SK-N-SH (cell line): Measurements from ENCODE around the gene TLL2. TPM values are rescaled to one million over a fixed set of nuclear protein-coding genes. Genes with fewer than 3 reads are reported as not detected.

ENCODE experiments used
- CTCF ChIA-PET: fragments of 300-600, 350-600 bp; formaldehyde crosslinking; extraction: SDS; loops from one replicate; lab custom pipeline; 2021; lab: Yijun Ruan, JAX
- POLR2A ChIA-PET: fragments of 350-600 bp; sonication (Branson Sonifier 250); formaldehyde crosslinking; extraction: SDS; loops from one replicate; lab custom pipeline; 2020; ENCODE audit warnings: antibody characterized with exemption, inconsistent platforms; lab: Yijun Ruan, JAX
- DNase-seq: peaks from one replicate; pipeline ENCODE4 v3.0.0; 2012
- H2AFZ ChIP-seq: fragments of 200-600 bp; sonication (generic); 2 replicates; pipeline ENCODE4 v1.8.1; 2016; ENCODE audit warnings: antibody characterized with exemption, mild to moderate bottlenecking, low read depth
- H3F3A ChIP-seq: fragments of 200-600 bp; sonication (generic); replicated peaks from 2 replicates; pipeline ENCODE3; 2016; ENCODE audit warnings: antibody characterized with exemption, mild to moderate bottlenecking; ENCODE audit not compliant: insufficient read depth
- H3K27ac ChIP-seq, 2 experiments: fragments of 200-500 bp in 1 of 2; fragments of 200-600 bp in 1 of 2; sonication (Bioruptor generic) in 1 of 2; sonication (generic), shearing (Covaris generic) in 1 of 2; 2 replicates each; pipeline versions ENCODE4 v1.5.1 to v1.6.1; 2014 to 2016; ENCODE audit warnings: low read depth in 2 of 2, inconsistent platforms in 1 of 2, low read length in 1 of 2, mild to moderate bottlenecking in 1 of 2, mixed read lengths in 1 of 2
- H3K27me3 ChIP-seq: fragments of 200-600 bp; sonication (generic), shearing (Covaris generic); 2 replicates; pipeline ENCODE4 v1.6.1; 2016; ENCODE audit warnings: mixed run types; ENCODE audit not compliant: insufficient read depth
- H3K36me3 ChIP-seq, 2 experiments: fragments of 200-500 bp in 1 of 2; fragments of 200-600 bp in 1 of 2; sonication (Bioruptor generic) in 1 of 2; sonication (generic) in 1 of 2; replicated peaks in 1 of 2; 2 replicates each; pipeline versions ENCODE3 to v1.5.1; 2014 to 2016; ENCODE audit warnings: low read length in 1 of 2, mild to moderate bottlenecking in 1 of 2; ENCODE audit not compliant: insufficient read depth in 2 of 2, control insufficient read depth in 1 of 2
- H3K4me1 ChIP-seq, 2 experiments: fragments of 200-500 bp in 1 of 2; fragments of 200-600 bp in 1 of 2; sonication (Bioruptor generic) in 1 of 2; sonication (generic), shearing (Covaris generic) in 1 of 2; 2 replicates each; pipeline versions ENCODE4 v1.5.1 to v1.6.1; 2014 to 2016; ENCODE audit warnings: low read depth in 1 of 2, low read length in 1 of 2, mixed run types in 1 of 2; ENCODE audit not compliant: insufficient read depth in 2 of 2, control insufficient read depth in 1 of 2
- H3K4me2 ChIP-seq: fragments of 200-600 bp; sonication (generic), shearing (Covaris generic); 2 replicates; pipeline ENCODE4 v1.6.1; 2017; ENCODE audit warnings: mixed run types
- H3K4me3 ChIP-seq, 2 experiments: fragments of 200-500 bp in 1 of 2; fragments of 200-600 bp in 1 of 2; sonication (Bioruptor generic) in 1 of 2; sonication (generic), shearing (Covaris generic) in 1 of 2; 2 replicates each; pipeline versions ENCODE4 v1.5.1 to v1.8.1; 2014 to 2016; ENCODE audit warnings: low read depth in 2 of 2, inconsistent platforms in 1 of 2, low read length in 1 of 2, mild to moderate bottlenecking in 1 of 2, mixed read lengths in 1 of 2, moderate library complexity in 1 of 2
- H3K79me2 ChIP-seq: fragments of 200-600 bp; sonication (generic); 2 replicates; pipeline ENCODE4 v1.8.1; 2017; ENCODE audit warnings: mild to moderate bottlenecking; ENCODE audit not compliant: insufficient read depth
- H3K9ac ChIP-seq: fragments of 200-600 bp; sonication (generic); 2 replicates; pipeline ENCODE4 v1.6.1; 2017; ENCODE audit warnings: mixed run types
- H3K9me2 ChIP-seq: fragments of 200-600 bp; sonication (generic); 2 replicates; pipeline ENCODE4 v1.6.1; 2017; ENCODE audit warnings: mixed run types
- H3K9me3 ChIP-seq: fragments of 200-600 bp; sonication (generic); 2 replicates; pipeline ENCODE4 v1.6.1; 2017; ENCODE audit warnings: mixed run types, mild to moderate bottlenecking, moderate library complexity
- H4K20me1 ChIP-seq: fragments of 200-600 bp; sonication (generic); 2 replicates; pipeline ENCODE4 v1.6.1; 2017; ENCODE audit warnings: mild to moderate bottlenecking, mixed run types; ENCODE audit not compliant: insufficient read depth
- CHD2 ChIP-seq: fragments of 150-350 bp; IDR thresholded peaks from 2 replicates; pipeline ENCODE4 v1.6.1; 2018; ENCODE audit warnings: low read length; ENCODE audit not compliant: partially characterized antibody
- CTCF ChIP-seq: fragments of 200-600 bp; sonication (generic); IDR thresholded peaks from 2 replicates; pipeline ENCODE4 v1.6.1; 2017; ENCODE audit warnings: antibody characterized with exemption, mild to moderate bottlenecking, moderate library complexity
- ELF1 ChIP-seq: IDR thresholded peaks from 2 replicates; pipeline ENCODE4 v1.4.0; 2012
- FOSL2 ChIP-seq: IDR thresholded peaks from 2 replicates; pipeline ENCODE4 v1.4.0; 2012; ENCODE audit warnings: low read depth, mild to moderate bottlenecking, moderate library complexity, borderline replicate concordance
- GABPA ChIP-seq: IDR thresholded peaks from 2 replicates; pipeline ENCODE4 v1.4.0; 2012; ENCODE audit warnings: low read depth, mild to moderate bottlenecking
- IRF3 ChIP-seq: fragments of 150-350 bp; IDR thresholded peaks from 2 replicates; pipeline ENCODE4 v1.6.1; 2016; ENCODE audit warnings: mild to moderate bottlenecking, low read depth, low read length
- MXI1 ChIP-seq: IDR thresholded peaks from 2 replicates; pipeline ENCODE4 v1.6.1; 2012; ENCODE audit warnings: mild to moderate bottlenecking, low read depth, low read length, improper control_type of control experiment
- PBX3 ChIP-seq: IDR thresholded peaks from 2 replicates; pipeline ENCODE4; 2012
- RAD21 ChIP-seq: IDR thresholded peaks from 2 replicates; pipeline ENCODE4 v1.6.1; 2012; ENCODE audit warnings: mild to moderate bottlenecking, low read length
- REST ChIP-seq: IDR thresholded peaks from 2 replicates; pipeline ENCODE4 v1.6.1; 2012; ENCODE audit warnings: mild to moderate bottlenecking, low read depth, low read length, moderate library complexity
- RXRA ChIP-seq: IDR thresholded peaks from 2 replicates; pipeline ENCODE4 v1.4.0; 2012; ENCODE audit warnings: low read depth, mild to moderate bottlenecking, borderline replicate concordance
- SMC3 ChIP-seq: IDR thresholded peaks from 2 replicates; pipeline ENCODE4 v1.6.1; 2012; ENCODE audit warnings: low read depth, low read length, improper control_type of control experiment
- TAF1 ChIP-seq: IDR thresholded peaks from 2 replicates; pipeline ENCODE4 v1.6.1; 2012; ENCODE audit warnings: low read depth, mild to moderate bottlenecking, low read length, moderate library complexity, borderline replicate concordance
- YY1 ChIP-seq: IDR thresholded peaks from 2 replicates; pipeline ENCODE4 v1.4.0; 2012; ENCODE audit warnings: low read depth, mild to moderate bottlenecking
- ZBTB33 ChIP-seq: IDR thresholded peaks from 2 replicates; pipeline ENCODE4 v1.4.0; 2012; ENCODE audit warnings: low read depth, borderline replicate concordance
- WGBS: methylation state at CpG from one replicate; pipeline ENCODE4 v1.1.6; 2017; ENCODE audit warnings: low lambda C conversion rate; 5-methylcytosine and 5-hydroxymethylcytosine counted together
- polyA plus RNA-seq, 3 experiments: library from polyadenylated mRNA; depleted of rRNA; stranded (reverse); fragments of >200 nt; gene quantifications; 2 replicates each; pipeline ENCODE4 v1.2.3, GENCODE V29; 2012

The TLL2 gene
- polyA plus RNA-seq, 1 of the 3 experiments (the other 2 are of a cell fraction): 0.36 TPM

GRCh38 chr10:96501985-96502384, 11.7 kb downstream of the TLL2 start:
- TF ChIP-seq CHD2: no peak
- no peak for TF ChIP-seq IRF3
- TF ChIP-seq TAF1: no peak
- Histone ChIP-seq H4K20me1 (no peaks in the 10 kb centered on the region), H3K27me3 (no peaks in the 10 kb centered on the region), H3K79me2 (no peaks in the 10 kb centered on the region), H3F3A (no peaks in the 10 kb centered on the region), H3K4me3 (no peak overlapping the region), H2AFZ (no peak overlapping the region), H3K4me1 (peaks cover 0 to 4% of the 10 kb centered on the region in 2 experiments; a peak in 1 of 4 replicates), H3K27ac (no peak overlapping the region), H3K9me3 (no peaks in the 10 kb centered on the region), H3K4me2 (no peak overlapping the region; the same call in 1 of the 2 replicates), H3K36me3 (no peaks in the 10 kb centered on the region), H3K9ac (no peak overlapping the region), H3K9me2 (no peaks in the 10 kb centered on the region)
- POLR2A ChIA-PET: no interaction called here
- no peak for DNase-seq
- WGBS: 55% methylated on average over 4 of the region's 4 CpGs
- CTCF ChIA-PET: interaction anchor here (0.8 to 3.9 kb wide), 9 partner anchors 9 to 273 kb away, joined by 3 to 25 read pairs (median 5); partner anchors contain the start of gene TLL2

- Histone ChIP-seq H3K79me2 (no peaks in the 10 kb centered on the region), H3K9me2 (no peaks in the 10 kb centered on the region), H3K9ac (no peak overlapping the region), H3K27ac (no peak overlapping the region), H3K4me1 (peaks cover 0 to 4% of the 10 kb centered on the region in 2 experiments; a peak in 1 of 4 replicates), H3K4me3 (no peak overlapping the region), H3K4me2 (no peak overlapping the region), H3K27me3 (no peaks in the 10 kb centered on the region), H3K9me3 (no peaks in the 10 kb centered on the region), H3K36me3 (no peaks in the 10 kb centered on the region), H2AFZ (no peak overlapping the region), H4K20me1 (no peaks in the 10 kb centered on the region), H3F3A (no peaks in the 10 kb centered on the region)
- no peak for DNase-seq
- TF ChIP-seq PBX3 (no peak), REST (no peak), ZBTB33 (no peak), SMC3 (no peak), ELF1 (no peak), GABPA (no peak), RAD21 (no peak), MXI1 (no peak), RXRA (no peak), CHD2 (no peak), FOSL2 (no peak), YY1 (no peak), CTCF (no peak)
- WGBS: 79% methylated on average over 7 of the region's 7 CpGs
- ChIA-PET POLR2A (no interaction called here), CTCF (interaction anchor here (3.1 to 3.9 kb wide), 3 partner anchors 9 to 105 kb away, joined by 14 to 25 read pairs (median 14); no protein-coding TSS in a partner anchor)
These were observed 13.2 kb downstream of the TLL2 start for GRCh38 chr10:96500519-96500918.
